Measurements from ENCODE around the gene DHX40.

The DHX40 gene

DNA sequence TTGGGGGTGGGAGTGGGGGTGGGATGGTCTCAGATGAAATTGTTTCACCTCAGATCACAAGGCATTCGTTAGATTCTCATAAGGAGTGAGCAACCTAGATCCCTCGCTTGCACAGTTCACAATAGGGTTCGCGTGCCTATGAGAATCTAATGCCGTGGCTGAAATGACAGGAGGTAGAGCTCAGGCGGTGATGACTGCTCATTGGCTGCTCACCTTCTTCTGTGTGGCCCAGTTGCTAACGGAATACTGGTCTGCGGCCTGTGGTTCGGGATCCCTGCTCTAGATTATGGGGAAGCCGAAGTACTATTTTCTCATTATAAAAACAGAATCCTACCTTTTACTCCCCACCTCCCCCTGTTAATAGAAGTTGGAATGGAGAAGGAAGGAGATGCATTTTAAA, 73.1 kb downstream of the DHX40 start:
- FAIRE-seq (no peak), DNase-seq (ENCODE audit: insufficient read length, low spot score) (no peak)
- TF ChIP-seq, protein P1, sequence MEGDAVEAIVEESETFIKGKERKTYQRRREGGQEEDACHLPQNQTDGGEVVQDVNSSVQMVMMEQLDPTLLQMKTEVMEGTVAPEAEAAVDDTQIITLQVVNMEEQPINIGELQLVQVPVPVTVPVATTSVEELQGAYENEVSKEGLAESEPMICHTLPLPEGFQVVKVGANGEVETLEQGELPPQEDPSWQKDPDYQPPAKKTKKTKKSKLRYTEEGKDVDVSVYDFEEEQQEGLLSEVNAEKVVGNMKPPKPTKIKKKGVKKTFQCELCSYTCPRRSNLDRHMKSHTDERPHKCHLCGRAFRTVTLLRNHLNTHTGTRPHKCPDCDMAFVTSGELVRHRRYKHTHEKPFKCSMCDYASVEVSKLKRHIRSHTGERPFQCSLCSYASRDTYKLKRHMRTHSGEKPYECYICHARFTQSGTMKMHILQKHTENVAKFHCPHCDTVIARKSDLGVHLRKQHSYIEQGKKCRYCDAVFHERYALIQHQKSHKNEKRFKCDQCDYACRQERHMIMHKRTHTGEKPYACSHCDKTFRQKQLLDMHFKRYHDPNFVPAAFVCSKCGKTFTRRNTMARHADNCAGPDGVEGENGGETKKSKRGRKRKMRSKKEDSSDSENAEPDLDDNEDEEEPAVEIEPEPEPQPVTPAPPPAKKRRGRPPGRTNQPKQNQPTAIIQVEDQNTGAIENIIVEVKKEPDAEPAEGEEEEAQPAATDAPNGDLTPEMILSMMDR (IDR thresholded peaks at IDR 0.05; ENCODE audit: insufficient read depth, missing control alignments): no peak

DNA sequence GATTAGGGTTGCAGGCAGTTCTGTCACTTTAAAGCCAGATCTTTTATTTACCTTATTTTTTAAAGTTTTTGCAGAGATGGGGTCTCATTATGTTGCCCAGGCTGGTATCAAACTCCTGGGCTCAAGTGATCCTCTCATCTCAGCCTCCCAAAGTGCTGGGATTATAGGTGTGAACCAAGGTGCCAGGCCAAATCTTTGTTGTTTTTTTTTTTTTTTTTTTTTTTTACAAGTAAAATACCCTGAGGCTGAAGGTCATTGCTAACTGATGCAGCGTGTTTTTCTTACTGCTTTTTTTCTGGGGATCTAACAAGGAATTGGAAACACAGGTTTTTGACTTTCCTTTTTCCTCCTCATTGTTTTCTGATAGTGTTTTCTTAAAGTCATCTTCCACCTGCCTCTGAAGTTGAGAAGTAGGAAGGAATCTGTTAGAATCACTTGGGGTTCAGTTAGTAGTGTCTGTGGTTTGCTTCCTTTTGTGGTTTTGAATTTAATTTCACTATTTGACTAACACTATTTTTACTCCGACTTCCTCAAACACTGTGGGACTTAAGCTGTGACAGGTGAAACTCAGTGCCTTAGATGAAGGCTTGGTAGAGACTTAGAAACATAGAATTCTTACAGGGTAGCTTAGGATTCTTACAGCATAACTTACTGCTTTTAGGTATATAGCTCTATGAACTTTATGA, 76.5 kb downstream of the DHX40 start:
- TF ChIP-seq, protein P1 (IDR thresholded peaks at IDR 0.05; ENCODE audit: insufficient read depth, missing control alignments): no peak
- no peak for DNase-seq (ENCODE audit: insufficient read length, low spot score)
- no peak for FAIRE-seq

DNA sequence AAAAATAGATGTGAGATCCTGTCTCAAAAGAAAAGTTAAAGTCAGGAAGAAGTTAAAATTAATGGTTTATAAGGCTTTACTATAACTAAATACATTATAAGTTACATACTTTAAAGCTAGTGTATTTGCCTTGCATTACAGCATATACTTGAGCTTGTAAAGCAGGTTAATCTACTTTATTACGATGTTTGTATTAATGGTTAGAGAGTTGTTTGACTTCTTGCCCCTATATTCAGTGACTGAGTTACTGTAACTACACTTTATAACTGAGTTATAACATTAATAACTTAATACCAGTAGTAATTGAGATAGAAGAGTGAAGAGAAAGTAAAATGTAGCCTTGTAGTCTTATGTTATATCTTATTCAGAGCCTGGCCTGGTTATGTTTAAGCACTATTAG, 77.2 kb downstream of the DHX40 start:
- DNase-seq (ENCODE audit: insufficient read length, low spot score) (no peak), FAIRE-seq (no peak)
- TF ChIP-seq, protein P1 (IDR thresholded peaks at IDR 0.05; ENCODE audit: insufficient read depth, missing control alignments): no peak

DNA sequence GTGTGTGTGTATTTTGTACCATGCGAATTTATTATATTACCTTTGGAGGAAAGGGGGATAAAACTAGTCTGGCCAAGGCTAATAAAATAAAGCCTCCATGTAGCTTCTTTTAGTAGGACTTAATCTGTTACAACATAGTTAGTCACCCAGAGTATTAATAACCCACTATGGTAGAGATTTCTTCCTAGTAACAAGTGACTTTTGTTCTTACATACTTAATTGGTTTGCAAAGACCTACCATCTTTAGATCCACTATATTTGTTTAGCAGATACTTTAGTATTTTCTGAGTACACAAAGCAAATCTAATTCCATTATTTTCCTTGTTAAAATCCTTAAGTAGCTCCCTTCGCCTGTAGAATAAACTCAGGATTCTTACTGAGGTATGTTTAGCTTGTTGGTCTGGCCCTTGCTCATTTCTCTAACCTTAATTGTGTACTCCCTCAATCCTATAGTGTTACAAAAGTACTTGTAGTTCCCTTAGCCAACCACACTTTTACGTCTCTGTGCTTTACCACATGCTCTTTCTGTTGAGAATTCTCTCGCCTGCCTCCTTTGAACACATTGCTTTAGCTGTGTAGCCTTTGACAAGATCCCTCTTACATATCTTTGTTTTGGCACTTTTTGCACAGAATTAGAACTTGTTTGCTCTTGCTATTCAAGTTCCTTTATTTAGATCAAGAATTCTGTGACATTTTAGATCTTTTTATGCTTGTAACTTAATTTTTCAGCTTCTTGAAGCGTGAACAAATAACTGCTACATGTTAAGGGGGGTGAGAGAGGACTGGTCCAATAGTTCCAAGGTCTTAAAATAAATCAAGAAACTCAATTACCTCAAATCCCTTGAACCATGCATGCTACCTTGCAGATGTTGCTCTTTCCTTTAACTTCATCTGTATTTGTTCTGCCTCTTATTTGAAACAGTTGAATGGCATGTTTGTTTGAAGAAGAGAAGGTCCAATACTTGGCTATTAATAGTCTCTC, 78.0 kb downstream of the DHX40 start:
- FAIRE-seq: no peak
- TF ChIP-seq, protein P1 (IDR thresholded peaks at IDR 0.05; ENCODE audit: insufficient read depth, missing control alignments): no peak
- no peak for DNase-seq (ENCODE audit: insufficient read length, low spot score)

DNA sequence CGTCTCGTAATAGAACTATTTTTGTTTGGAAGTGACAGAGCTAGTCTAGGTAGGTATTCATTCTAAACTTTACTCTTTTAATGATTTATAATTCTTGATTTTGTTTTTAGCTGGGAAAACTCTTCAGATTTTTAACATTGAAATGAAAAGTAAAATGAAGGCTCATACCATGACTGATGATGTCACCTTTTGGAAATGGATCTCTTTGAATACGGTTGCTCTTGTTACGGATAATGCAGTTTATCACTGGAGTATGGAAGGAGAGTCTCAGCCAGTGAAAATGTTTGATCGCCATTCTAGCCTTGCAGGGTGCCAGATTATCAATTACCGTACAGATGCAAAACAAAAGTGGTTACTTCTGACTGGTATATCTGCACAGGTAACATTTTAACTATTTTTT, 81.9 kb downstream of the DHX40 start:
- FAIRE-seq: no peak
- TF ChIP-seq, protein P1 (IDR thresholded peaks at IDR 0.05; ENCODE audit: insufficient read depth, missing control alignments): no peak
- DNase-seq (ENCODE audit: insufficient read length, low spot score): no peak

DNA sequence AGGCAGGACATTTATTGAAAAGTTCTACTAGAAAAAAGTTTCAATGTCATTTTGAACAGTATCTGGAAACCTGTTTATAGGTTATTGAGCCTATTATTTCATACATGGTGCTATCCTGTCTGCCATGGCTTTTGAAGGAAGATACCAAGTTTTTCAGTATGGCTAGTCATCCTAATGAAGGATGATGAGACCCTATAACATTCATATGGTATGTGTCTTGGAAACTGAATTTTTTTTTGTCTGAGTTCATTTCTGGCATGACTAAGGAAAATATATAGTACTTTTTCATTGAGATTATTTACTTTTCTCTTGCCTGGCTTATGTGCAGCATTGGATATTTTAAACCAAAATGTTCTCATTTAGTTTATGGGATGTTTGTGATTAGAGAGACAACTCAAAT, 84.5 kb downstream of the DHX40 start:
- DNase-seq (ENCODE audit: insufficient read length, low spot score) (no peak), FAIRE-seq (no peak)
- TF ChIP-seq, protein P1 (IDR thresholded peaks at IDR 0.05; ENCODE audit: insufficient read depth, missing control alignments): no peak

All from D721Med (cell line).